Astrocyte (in vitro differentiated cells and primary cell): ENCODE data around the gene CDH26. TPM values are rescaled to one million over a fixed set of nuclear protein-coding genes. Genes with fewer than 3 reads are reported as not detected.

ENCODE experiments used
- DNase-seq: peaks from one replicate; pipeline ENCODE4 v3.0.0-alpha.2; 2010; ENCODE audit warnings: low read depth
- FAIRE-seq: peaks from 2 replicates; lab custom pipeline; 2011; peaks lifted over from hg19 to GRCh38; lab: Jason Lieb, UNC
- H2AFZ ChIP-seq: 2 replicates; pipeline ENCODE4 v1.6.0; 2012; ENCODE audit warnings: low read depth, low read length, inconsistent platforms
- H3K27ac ChIP-seq: 2 replicates; pipeline ENCODE4 v1.5.1; 2011; ENCODE audit warnings: low read depth, low read length, inconsistent platforms
- H3K27me3 ChIP-seq: 2 replicates; pipeline ENCODE4 v1.6.0; 2011; ENCODE audit warnings: low read length, inconsistent platforms; ENCODE audit not compliant: insufficient read depth
- H3K36me3 ChIP-seq: 2 replicates; pipeline ENCODE4 v1.5.1; 2011; ENCODE audit warnings: low read length, inconsistent platforms; ENCODE audit not compliant: insufficient read depth
- H3K4me1 ChIP-seq: 2 replicates; pipeline ENCODE4 v1.5.1; 2011; ENCODE audit warnings: low read length, inconsistent platforms; ENCODE audit not compliant: insufficient read depth
- H3K4me2 ChIP-seq: 2 replicates; pipeline ENCODE4 v1.6.0; 2012; ENCODE audit warnings: low read length, inconsistent platforms
- H3K4me3 ChIP-seq: 2 replicates; pipeline ENCODE4 v1.5.1; 2011; ENCODE audit warnings: low read depth, mild to moderate bottlenecking, low read length, inconsistent platforms; ENCODE audit not compliant: insufficient read depth
- H3K79me2 ChIP-seq: 2 replicates; pipeline ENCODE4 v1.6.0; 2012; ENCODE audit warnings: mild to moderate bottlenecking, low read length, inconsistent platforms; ENCODE audit not compliant: insufficient read depth
- H3K9ac ChIP-seq: 2 replicates; pipeline ENCODE4 v1.6.0; 2012; ENCODE audit warnings: mild to moderate bottlenecking, low read length, inconsistent platforms
- H3K9me3 ChIP-seq: 2 replicates; pipeline ENCODE4 v1.5.1; 2012; ENCODE audit warnings: low read depth, mild to moderate bottlenecking, low read length, inconsistent platforms; ENCODE audit not compliant: insufficient read depth
- H4K20me1 ChIP-seq: 2 replicates; pipeline ENCODE4 v1.6.0; 2012; ENCODE audit warnings: low read length, inconsistent platforms; ENCODE audit not compliant: insufficient read depth
- H3K27ac Mint-ChIP-seq: one replicate; pipeline ENCODE4 v1.8.0; 2021; ENCODE audit warnings: mild to moderate bottlenecking, mixed read lengths; ENCODE audit not compliant: unreplicated experiment
- H3K27me3 Mint-ChIP-seq: one replicate; pipeline ENCODE4 v1.8.0; 2021; ENCODE audit warnings: low read depth, mixed read lengths; ENCODE audit not compliant: unreplicated experiment
- H3K36me3 Mint-ChIP-seq: one replicate; pipeline ENCODE4 v1.8.0; 2021; ENCODE audit warnings: low read depth, mixed read lengths; ENCODE audit not compliant: unreplicated experiment
- H3K4me1 Mint-ChIP-seq: one replicate; pipeline ENCODE4 v1.8.0; 2021; ENCODE audit warnings: low read depth, mixed read lengths; ENCODE audit not compliant: unreplicated experiment
- H3K4me3 Mint-ChIP-seq: one replicate; pipeline ENCODE4 v1.8.0; 2021; ENCODE audit warnings: mild to moderate bottlenecking, moderate library complexity, mixed read lengths; ENCODE audit not compliant: unreplicated experiment
- H3K9me3 Mint-ChIP-seq: one replicate; pipeline ENCODE4 v1.8.0; 2021; ENCODE audit warnings: mild to moderate bottlenecking, mixed read lengths; ENCODE audit not compliant: unreplicated experiment
- EZH2 ChIP-seq: IDR thresholded peaks from 2 replicates; pipeline ENCODE4 v1.6.1; 2012; ENCODE audit warnings: mild to moderate bottlenecking, low read length, inconsistent platforms; ENCODE audit not compliant: insufficient read depth
- total RNA-seq: library from RNA; stranded (reverse); gene quantifications from 2 replicates; pipeline ENCODE4 v1.2.1, GENCODE V29; 2021
- TF ChIP-seq, protein P1 (sequence below): IDR thresholded peaks from 2 replicates; pipeline ENCODE4 v1.5.1; 2011; ENCODE audit warnings: low read depth, mild to moderate bottlenecking, inconsistent platforms, low read length, moderate library complexity; ENCODE audit not compliant: insufficient read depth

CDH26 gene
- total RNA-seq, 1 donor from 2014 or later = 0.34 TPM

DNA sequence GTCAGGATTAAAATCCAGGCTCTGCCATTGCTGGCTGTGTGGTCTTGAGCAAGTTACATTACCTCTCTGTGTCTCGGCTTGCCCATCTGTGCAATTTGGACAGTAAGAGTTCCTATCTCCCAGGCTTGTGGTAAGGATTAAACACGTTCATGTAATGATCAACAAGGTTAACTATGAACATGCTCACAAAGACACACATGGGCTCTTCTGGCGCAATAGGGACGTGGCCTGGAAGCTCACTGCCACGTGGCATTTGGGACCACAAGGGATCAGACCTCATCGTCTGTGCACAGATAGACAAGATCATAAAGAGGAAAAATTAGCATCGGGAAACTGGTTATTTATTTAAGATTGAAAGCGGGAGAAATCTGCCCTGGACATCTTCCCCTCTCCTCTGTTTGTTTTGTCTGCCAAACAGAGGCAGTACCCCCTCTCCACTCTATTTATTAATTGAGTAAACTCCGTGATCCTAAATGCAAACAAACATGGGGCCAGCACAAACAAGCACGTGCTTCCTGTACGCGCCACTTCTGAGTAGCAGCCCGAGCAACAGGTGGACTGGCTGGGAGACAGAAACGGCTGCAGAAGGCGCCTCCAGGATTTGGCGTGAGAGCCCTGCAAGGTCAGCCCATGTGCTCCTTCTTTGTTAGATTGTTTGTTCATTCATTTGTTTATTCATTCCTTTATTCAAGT lies 95.0 kb downstream of the CDH26 start:
- Histone ChIP-seq H3K27ac (no peak overlapping the region), H3K4me2 (no peak overlapping the region), H3K27me3 (no peaks in the 10 kb centered on the region), H3K79me2 (no peaks in the 10 kb centered on the region), H3K4me3 (no peak overlapping the region), H4K20me1 (no peaks in the 10 kb centered on the region), H3K9me3 (no peaks in the 10 kb centered on the region), H2AFZ (no peak overlapping the region), H3K4me1 (peaks cover 11% of the 10 kb centered on the region), H3K9ac (no peak overlapping the region), H3K36me3 (no peaks in the 10 kb centered on the region)
- no peak for TF ChIP-seq EZH2
- TF ChIP-seq, protein P1, sequence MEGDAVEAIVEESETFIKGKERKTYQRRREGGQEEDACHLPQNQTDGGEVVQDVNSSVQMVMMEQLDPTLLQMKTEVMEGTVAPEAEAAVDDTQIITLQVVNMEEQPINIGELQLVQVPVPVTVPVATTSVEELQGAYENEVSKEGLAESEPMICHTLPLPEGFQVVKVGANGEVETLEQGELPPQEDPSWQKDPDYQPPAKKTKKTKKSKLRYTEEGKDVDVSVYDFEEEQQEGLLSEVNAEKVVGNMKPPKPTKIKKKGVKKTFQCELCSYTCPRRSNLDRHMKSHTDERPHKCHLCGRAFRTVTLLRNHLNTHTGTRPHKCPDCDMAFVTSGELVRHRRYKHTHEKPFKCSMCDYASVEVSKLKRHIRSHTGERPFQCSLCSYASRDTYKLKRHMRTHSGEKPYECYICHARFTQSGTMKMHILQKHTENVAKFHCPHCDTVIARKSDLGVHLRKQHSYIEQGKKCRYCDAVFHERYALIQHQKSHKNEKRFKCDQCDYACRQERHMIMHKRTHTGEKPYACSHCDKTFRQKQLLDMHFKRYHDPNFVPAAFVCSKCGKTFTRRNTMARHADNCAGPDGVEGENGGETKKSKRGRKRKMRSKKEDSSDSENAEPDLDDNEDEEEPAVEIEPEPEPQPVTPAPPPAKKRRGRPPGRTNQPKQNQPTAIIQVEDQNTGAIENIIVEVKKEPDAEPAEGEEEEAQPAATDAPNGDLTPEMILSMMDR = no peak
- peaks cover 14% of the 10 kb centered on the region for H3K27me3 Mint-ChIP-seq
- H3K36me3 Mint-ChIP-seq = no peaks in the 10 kb centered on the region
- DNase-seq (no peak), FAIRE-seq (no peak)
- H3K9me3 Mint-ChIP-seq = no peaks in the 10 kb centered on the region
- H3K4me3 Mint-ChIP-seq = no peak overlapping the region
- H3K4me1 Mint-ChIP-seq = peaks cover 9% of the 10 kb centered on the region
- no peak overlapping the region for H3K27ac Mint-ChIP-seq

GRCh38 chr20:60053818-60054190 lies 95.6 kb downstream of the CDH26 start:
- Mint-ChIP-seq H3K36me3 (no peaks in the 10 kb centered on the region), H3K4me3 (no peak overlapping the region), H3K27me3 (peaks cover 14% of the 10 kb centered on the region), H3K4me1 (peaks cover 11% of the 10 kb centered on the region), H3K9me3 (no peaks in the 10 kb centered on the region), H3K27ac (no peak overlapping the region)
- DNase-seq = no peak
- H3K4me2 ChIP-seq = no peak overlapping the region
- H2AFZ ChIP-seq = no peak overlapping the region
- no peak overlapping the region for H3K9ac ChIP-seq
- H4K20me1 ChIP-seq = no peaks in the 10 kb centered on the region
- no peaks in the 10 kb centered on the region for H3K36me3 ChIP-seq
- TF ChIP-seq, protein P1 = no peak
- TF ChIP-seq EZH2 = no peak
- H3K27me3 ChIP-seq = no peaks in the 10 kb centered on the region
- peaks cover 12% of the 10 kb centered on the region for H3K4me1 ChIP-seq
- no peak overlapping the region for H3K4me3 ChIP-seq
- no peak for FAIRE-seq
- H3K27ac ChIP-seq = no peak overlapping the region
- H3K9me3 ChIP-seq = no peaks in the 10 kb centered on the region
- H3K79me2 ChIP-seq = no peaks in the 10 kb centered on the region
